GM12864 (cell line): ENCODE data around the gene PDE2A.

Source experiments
- DNase-seq: peaks from one replicate; pipeline ENCODE4 v3.0.0-alpha.2; 2011; ENCODE audit warnings: low read depth
- H3K4me3 ChIP-seq: 2 replicates; pipeline ENCODE4 v1.5.1; 2011; ENCODE audit warnings: mild to moderate bottlenecking, low read depth, low read length, control low read depth
- CTCF ChIP-seq: IDR thresholded peaks from 2 replicates; pipeline ENCODE4 v1.5.1; 2011; ENCODE audit warnings: low read depth, mild to moderate bottlenecking, moderate library complexity, low read length, control low read depth, inconsistent platforms; ENCODE audit errors: missing control alignments

The PDE2A gene

GRCh38 chr11:72673943-72674828 is at the start of gene PDE2A:
TSS of gene PDE2A (minus strand) at chr11:72674422. CDS start at chr11:72674207, 215 bp downstream.
- TF ChIP-seq CTCF = no peak
- no peak for DNase-seq
- H3K4me3 ChIP-seq = no peak within 1 kb of the TSS

- DNase-seq = no peak
- no peak overlapping the region for H3K4me3 ChIP-seq
- no peak for TF ChIP-seq CTCF
Observed at GRCh38 chr11:72723508-72723907, 49.3 kb upstream of the PDE2A start.

- H3K4me3 ChIP-seq = peak overlapping the region; percentile 72
- no peak for TF ChIP-seq CTCF
- peak; percentile 76 for DNase-seq
Observed at GRCh38 chr11:72722050-72722748, 48.0 kb upstream of the PDE2A start.

- DNase-seq = no peak
- no peak for TF ChIP-seq CTCF
- H3K4me3 ChIP-seq = peak overlapping the region; percentile 72
Observed at GRCh38 chr11:72721689-72722049, 47.4 kb upstream of the PDE2A start.

- DNase-seq = no peak
- H3K4me3 ChIP-seq = peak overlapping the region; percentile 72
- no peak for TF ChIP-seq CTCF
Observed at GRCh38 chr11:72721276-72721675, 47.1 kb upstream of the PDE2A start.

GRCh38 chr11:72720784-72721183 is 46.6 kb upstream of the PDE2A start:
- no peak for DNase-seq
- TF ChIP-seq CTCF = no peak
- H3K4me3 ChIP-seq = peak overlapping the region; percentile 72
